Measurements from ENCODE around the gene SIGLEC5. TPM values are rescaled to one million over a fixed set of nuclear protein-coding genes. Genes with fewer than 3 reads are reported as not detected.
A peak's percentile ranks its signal among the peaks of the same experiment; 100 is the strongest.
"Not testable (repeated sequence)": the region's sequence is repeated elsewhere in the genome, so short reads cannot be mapped to it uniquely, and the experiment has no call there.

Gene SIGLEC5
- total and polyA plus RNA-seq, 7 experiments from 2014 or later, result 0.24 to 2.4 TPM; not detected in 5

GRCh38 chr19:51647318-51647717 lies 17.1 kb upstream of the SIGLEC5 start:
- no peak overlapping the region for H3K4me3 ChIP-seq (ENCODE audit: low read length)
- Mint-ChIP-seq H3K4me1 (peaks cover 0 to 10% (median 0%) of the 10 kb centered on the region in 7 donors), H3K36me3 (no peaks in the 10 kb centered on the region), H3K9me3 (no peaks in the 10 kb centered on the region), H3K4me3 (no peak overlapping the region), H3K27ac (no peak overlapping the region), H3K27me3 (peaks cover 0 to 46% (median 24%) of the 10 kb centered on the region in 5 donors)
- no peaks in the 10 kb centered on the region for H3K4me1 ChIP-seq (ENCODE audit: control insufficient read depth in 2 of 2, insufficient read depth in 2 of 2, low read length in 2 of 2)
- H3K27me3 ChIP-seq (ENCODE audit: control insufficient read depth in 2 of 2, insufficient read depth in 2 of 2, low read length in 2 of 2), result no peaks in the 10 kb centered on the region
- POLR2A ChIA-PET, result no interaction called here
- CTCF ChIA-PET, result no interaction called here
- no peak for DNase-seq
- ATAC-seq, result no peak
- no peaks in the 10 kb centered on the region for H3K9me3 ChIP-seq (ENCODE audit: control insufficient read depth in 2 of 3, low read length in 3 of 3)
- no peaks in the 10 kb centered on the region for H3K36me3 ChIP-seq (ENCODE audit: control insufficient read depth in 2 of 3, insufficient read depth in 3 of 3, low read length in 3 of 3)
- intact Hi-C loops (cut with micrococcal nuclease), result no loop called here
- no peak overlapping the region for H3K27ac ChIP-seq (ENCODE audit: low read depth, low read length)

DNA sequence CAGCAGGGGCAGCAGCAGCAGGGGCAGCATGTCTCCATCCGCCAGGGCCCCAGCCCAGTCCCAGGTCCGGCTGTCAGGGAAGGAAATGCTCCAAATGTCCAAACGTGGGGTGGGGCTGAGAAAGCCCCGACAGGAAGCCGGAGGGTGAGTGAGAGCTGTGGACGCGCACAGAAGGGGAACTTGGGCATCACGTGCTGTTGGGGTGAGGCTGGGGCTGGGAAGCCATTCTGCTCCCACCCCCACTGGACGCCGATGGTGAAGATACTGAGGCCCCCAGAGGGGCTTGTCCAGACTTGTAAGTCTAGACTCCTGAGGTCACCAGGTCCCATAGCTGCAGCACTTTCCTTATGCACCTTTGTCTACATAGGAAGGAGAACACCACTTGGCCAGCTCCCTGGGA lies 16.5 kb upstream of the SIGLEC5 start, which contains the start of gene SIGLEC14:
SIGLEC14 (minus strand) TSS at position 96 of the 400 bp plus-strand sequence; CDS start at position 30, 66 bp downstream.
- intact Hi-C loops (cut with micrococcal nuclease); H3K36me3 Mint-ChIP-seq; H3K9me3 ChIP-seq (ENCODE audit: control insufficient read depth in 2 of 3, low read length in 3 of 3); POLR2A ChIA-PET; H3K27ac Mint-ChIP-seq; H3K27me3 ChIP-seq (ENCODE audit: control insufficient read depth in 2 of 2, insufficient read depth in 2 of 2, low read length in 2 of 2); H3K4me3 Mint-ChIP-seq; H3K4me1 ChIP-seq (ENCODE audit: control insufficient read depth in 2 of 2, insufficient read depth in 2 of 2, low read length in 2 of 2); H3K9me3 Mint-ChIP-seq; CTCF ChIA-PET; H3K4me3 ChIP-seq (ENCODE audit: low read length); H3K27ac ChIP-seq (ENCODE audit: low read depth, low read length); H3K36me3 ChIP-seq (ENCODE audit: control insufficient read depth in 2 of 3, insufficient read depth in 3 of 3, low read length in 3 of 3); DNase-seq: not testable (repeated sequence)
- peak; percentile 62 for ATAC-seq
- H3K4me1 Mint-ChIP-seq, result peaks cover 0 to 10% (median 0%) of the 10 kb centered on the region in 7 donors
- peaks cover 0 to 42% (median 28%) of the 10 kb centered on the region in 5 donors for H3K27me3 Mint-ChIP-seq

DNA sequence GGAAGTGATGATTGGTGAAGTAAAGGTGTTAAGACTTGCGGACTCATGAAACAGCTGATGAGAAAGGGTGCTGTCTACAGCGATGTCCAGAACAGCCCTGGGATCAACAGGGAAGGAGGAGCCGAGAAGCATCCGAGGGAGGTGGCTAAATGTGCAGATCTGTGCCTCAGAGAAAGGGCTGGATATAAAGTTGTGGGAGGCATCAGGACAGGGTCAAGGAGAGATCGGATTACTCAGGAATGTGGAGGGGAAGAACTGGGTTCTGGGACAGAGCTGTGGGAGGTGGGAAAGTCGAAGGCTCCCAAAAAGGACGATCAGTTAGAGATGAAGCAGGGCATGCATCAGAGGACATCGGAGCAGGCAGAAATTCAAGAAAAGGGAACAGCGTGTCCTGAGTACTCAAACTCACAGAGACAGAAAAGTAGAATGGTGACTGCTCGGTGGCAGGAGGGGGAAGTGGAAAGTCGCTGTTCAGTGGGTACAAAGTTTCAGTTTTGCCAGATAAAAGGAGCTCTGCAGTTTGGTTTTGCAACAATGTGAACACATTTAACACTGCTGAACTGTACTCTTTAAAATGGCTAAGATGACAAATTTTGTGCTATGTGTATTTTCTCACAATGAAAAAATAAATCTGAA lies 14.6 kb upstream of the SIGLEC5 start:
- ATAC-seq (peak; percentile 42), DNase-seq (no peak)
- CTCF ChIA-PET, result interaction anchor here (1.1 kb wide), 1 partner anchor 9 kb away, joined by 3 read pairs; no protein-coding TSS in a partner anchor
- no peaks in the 10 kb centered on the region for H3K36me3 ChIP-seq (ENCODE audit: control insufficient read depth in 2 of 3, insufficient read depth in 3 of 3, low read length in 3 of 3)
- H3K9me3 ChIP-seq (ENCODE audit: control insufficient read depth in 2 of 3, low read length in 3 of 3), result no peaks in the 10 kb centered on the region
- H3K27me3 Mint-ChIP-seq, result peaks cover 11 to 38% (median 35%) of the 10 kb centered on the region in 5 donors
- peaks cover 0 to 1% (median 0%) of the 10 kb centered on the region in 11 donors for H3K9me3 Mint-ChIP-seq
- H3K4me1 Mint-ChIP-seq, result peaks cover 0 to 10% (median 0%) of the 10 kb centered on the region in 7 donors
- no peaks in the 10 kb centered on the region for H3K36me3 Mint-ChIP-seq
- H3K27me3 ChIP-seq (ENCODE audit: control insufficient read depth in 2 of 2, insufficient read depth in 2 of 2, low read length in 2 of 2), result no peaks in the 10 kb centered on the region
- intact Hi-C loops (cut with micrococcal nuclease), result loop anchor here in 1 of 2 donors (1.0 kb wide), 1 partner anchor 13 kb away; no protein-coding TSS in a partner anchor
- no peak overlapping the region for H3K4me3 ChIP-seq (ENCODE audit: low read length)
- no peaks in the 10 kb centered on the region for H3K4me1 ChIP-seq (ENCODE audit: control insufficient read depth in 2 of 2, insufficient read depth in 2 of 2, low read length in 2 of 2)
- no peak overlapping the region for H3K4me3 Mint-ChIP-seq
- H3K27ac ChIP-seq (ENCODE audit: low read depth, low read length), result no peak overlapping the region
- peak overlapping the region in 2 of 9 donors; percentile 13 to 57 for H3K27ac Mint-ChIP-seq
- POLR2A ChIA-PET, result no interaction called here

DNA sequence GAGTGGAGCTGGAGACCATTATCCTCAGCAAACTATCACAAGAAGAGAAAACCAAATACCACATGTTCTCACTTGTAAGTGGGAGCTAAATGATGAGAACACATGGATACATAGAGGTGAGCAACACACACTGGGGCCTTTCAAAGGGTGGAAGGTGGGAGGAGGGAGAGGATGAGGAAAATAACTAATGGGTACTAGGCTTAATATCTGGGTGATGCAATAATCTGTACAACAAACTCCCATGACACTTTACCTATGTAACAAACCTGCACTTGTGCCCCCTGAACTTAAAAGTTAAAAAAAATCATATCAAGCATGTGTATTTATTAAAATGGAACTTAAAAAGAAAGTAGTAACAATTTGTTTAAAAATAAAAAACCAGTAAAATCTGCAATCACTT lies 11.4 kb upstream of the SIGLEC5 start:
- ATAC-seq, result no peak
- H3K9me3 ChIP-seq (ENCODE audit: control insufficient read depth in 2 of 3, low read length in 3 of 3), result no peaks in the 10 kb centered on the region
- H3K4me1 ChIP-seq (ENCODE audit: control insufficient read depth in 2 of 2, insufficient read depth in 2 of 2, low read length in 2 of 2), result no peaks in the 10 kb centered on the region
- H3K9me3 Mint-ChIP-seq, result peaks cover 0 to 15% (median 4%) of the 10 kb centered on the region in 11 donors
- H3K4me3 Mint-ChIP-seq, result no peak overlapping the region
- POLR2A ChIA-PET, result no interaction called here
- H3K4me1 Mint-ChIP-seq, result peaks cover 0 to 8% (median 0%) of the 10 kb centered on the region in 7 donors
- H3K4me3 ChIP-seq (ENCODE audit: low read length), result no peak overlapping the region
- CTCF ChIA-PET, result no interaction called here
- no peak overlapping the region for H3K27ac Mint-ChIP-seq
- peaks cover 0 to 66% (median 28%) of the 10 kb centered on the region in 5 donors for H3K27me3 Mint-ChIP-seq
- intact Hi-C loops (cut with micrococcal nuclease), result no loop called here
- no peaks in the 10 kb centered on the region for H3K36me3 Mint-ChIP-seq
- H3K27me3 ChIP-seq (ENCODE audit: control insufficient read depth in 2 of 2, insufficient read depth in 2 of 2, low read length in 2 of 2), result no peaks in the 10 kb centered on the region
- no peaks in the 10 kb centered on the region for H3K36me3 ChIP-seq (ENCODE audit: control insufficient read depth in 2 of 3, insufficient read depth in 3 of 3, low read length in 3 of 3)
- DNase-seq, result no peak
- H3K27ac ChIP-seq (ENCODE audit: low read depth, low read length), result no peak overlapping the region

DNA sequence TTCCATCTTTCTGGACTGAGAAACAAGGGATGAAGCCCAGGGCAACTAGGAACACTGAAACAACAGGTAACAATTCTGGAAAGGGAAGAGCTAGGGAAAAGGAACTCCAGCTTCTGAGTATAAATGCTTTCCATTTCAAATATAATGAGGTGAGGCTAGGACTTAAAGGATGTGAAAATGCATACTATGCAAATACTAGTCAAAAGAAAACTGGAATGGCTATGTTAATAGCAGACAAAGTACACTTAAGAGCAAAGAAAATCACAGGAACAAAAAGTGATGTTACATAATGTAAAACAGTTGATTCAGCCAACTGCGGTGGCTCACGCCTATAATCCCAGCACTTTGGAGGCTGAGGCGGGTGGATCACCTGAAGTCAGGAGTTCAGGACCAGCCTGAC lies 10.2 kb upstream of the SIGLEC5 start:
- Histone ChIP-seq H3K4me3 (ENCODE audit: low read length) (no peak overlapping the region), H3K27ac (ENCODE audit: low read depth, low read length) (no peak overlapping the region), H3K27me3 (ENCODE audit: control insufficient read depth in 2 of 2, insufficient read depth in 2 of 2, low read length in 2 of 2) (no peaks in the 10 kb centered on the region), H3K9me3 (ENCODE audit: control insufficient read depth in 2 of 3, low read length in 3 of 3) (no peaks in the 10 kb centered on the region), H3K4me1 (ENCODE audit: control insufficient read depth in 2 of 2, insufficient read depth in 2 of 2, low read length in 2 of 2) (no peaks in the 10 kb centered on the region), H3K36me3 (ENCODE audit: control insufficient read depth in 2 of 3, insufficient read depth in 3 of 3, low read length in 3 of 3) (no peaks in the 10 kb centered on the region)
- intact Hi-C loops (cut with micrococcal nuclease), result no loop called here
- ChIA-PET POLR2A (no interaction called here), CTCF (no interaction called here)
- peaks cover 0 to 69% (median 28%) of the 10 kb centered on the region in 5 donors for H3K27me3 Mint-ChIP-seq
- DNase-seq (no peak), ATAC-seq (no peak)
- peaks cover 0 to 21% (median 4%) of the 10 kb centered on the region in 11 donors for H3K9me3 Mint-ChIP-seq
- no peak overlapping the region for H3K4me3 Mint-ChIP-seq
- peaks cover 0 to 8% (median 0%) of the 10 kb centered on the region in 7 donors for H3K4me1 Mint-ChIP-seq
- H3K27ac Mint-ChIP-seq, result no peak overlapping the region
- no peaks in the 10 kb centered on the region for H3K36me3 Mint-ChIP-seq

DNA sequence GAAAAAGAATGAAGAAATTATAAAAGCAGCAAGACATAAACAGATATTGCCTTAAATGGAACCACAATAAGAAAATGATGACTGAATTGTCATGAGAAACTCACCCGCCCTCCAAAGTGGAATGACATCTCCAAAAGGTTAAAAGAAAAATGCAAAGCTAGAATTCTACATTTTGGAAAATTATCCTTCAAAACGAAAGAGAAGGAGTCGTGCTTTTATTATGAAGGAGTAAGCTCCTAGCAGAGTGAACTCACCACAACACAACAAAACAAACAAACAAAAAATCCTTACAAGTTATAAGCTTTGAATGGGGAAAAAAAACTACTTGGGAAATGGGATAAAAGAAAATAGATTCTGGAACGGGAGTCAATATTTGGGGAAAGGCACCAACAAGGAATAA lies 9.7 kb upstream of the SIGLEC5 start:
- Mint-ChIP-seq H3K9me3 (peaks cover 0 to 21% (median 4%) of the 10 kb centered on the region in 11 donors), H3K27me3 (peaks cover 0 to 64% (median 27%) of the 10 kb centered on the region in 5 donors), H3K4me1 (peaks cover 0 to 6% (median 0%) of the 10 kb centered on the region in 7 donors), H3K27ac (no peak overlapping the region), H3K4me3 (no peak overlapping the region), H3K36me3 (no peaks in the 10 kb centered on the region)
- no peak for ATAC-seq
- POLR2A ChIA-PET, result no interaction called here
- DNase-seq, result no peak
- Histone ChIP-seq H3K27ac (ENCODE audit: low read depth, low read length) (no peak overlapping the region), H3K27me3 (ENCODE audit: control insufficient read depth in 2 of 2, insufficient read depth in 2 of 2, low read length in 2 of 2) (no peaks in the 10 kb centered on the region), H3K4me3 (ENCODE audit: low read length) (no peak overlapping the region), H3K36me3 (ENCODE audit: control insufficient read depth in 2 of 3, insufficient read depth in 3 of 3, low read length in 3 of 3) (no peaks in the 10 kb centered on the region), H3K4me1 (ENCODE audit: control insufficient read depth in 2 of 2, insufficient read depth in 2 of 2, low read length in 2 of 2) (no peaks in the 10 kb centered on the region), H3K9me3 (ENCODE audit: control insufficient read depth in 2 of 3, low read length in 3 of 3) (no peaks in the 10 kb centered on the region)
- CTCF ChIA-PET, result no interaction called here
- intact Hi-C loops (cut with micrococcal nuclease), result loop anchor here in 1 of 2 donors (5.0 kb wide), 1 partner anchor 168 kb away; no protein-coding TSS in a partner anchor

All from naive thymus-derived CD4-positive, alpha-beta T cell (primary cell).